NK-92 (cell line): Measurements from ENCODE around the gene RNPC3.

ENCODE experiments used
- DNase-seq: peaks from one replicate; lab custom pipeline; 2025; ENCODE audit not compliant: unreplicated experiment; lab: John Stamatoyannopoulos, UW

The RNPC3 gene

GRCh38 chr1:103525607-103526507, at the start of gene RNPC3:
TSS of gene RNPC3 (plus strand) at chr1:103525699. CDS start at chr1:103526071, 372 bp downstream.
- DNase-seq, result peak; percentile 27

- no peak for DNase-seq
Observed at GRCh38 chr1:103477101-103477500, 48.4 kb upstream of the RNPC3 start.

- DNase-seq, result no peak
Observed at GRCh38 chr1:103489935-103490334, 35.6 kb upstream of the RNPC3 start.

DNA sequence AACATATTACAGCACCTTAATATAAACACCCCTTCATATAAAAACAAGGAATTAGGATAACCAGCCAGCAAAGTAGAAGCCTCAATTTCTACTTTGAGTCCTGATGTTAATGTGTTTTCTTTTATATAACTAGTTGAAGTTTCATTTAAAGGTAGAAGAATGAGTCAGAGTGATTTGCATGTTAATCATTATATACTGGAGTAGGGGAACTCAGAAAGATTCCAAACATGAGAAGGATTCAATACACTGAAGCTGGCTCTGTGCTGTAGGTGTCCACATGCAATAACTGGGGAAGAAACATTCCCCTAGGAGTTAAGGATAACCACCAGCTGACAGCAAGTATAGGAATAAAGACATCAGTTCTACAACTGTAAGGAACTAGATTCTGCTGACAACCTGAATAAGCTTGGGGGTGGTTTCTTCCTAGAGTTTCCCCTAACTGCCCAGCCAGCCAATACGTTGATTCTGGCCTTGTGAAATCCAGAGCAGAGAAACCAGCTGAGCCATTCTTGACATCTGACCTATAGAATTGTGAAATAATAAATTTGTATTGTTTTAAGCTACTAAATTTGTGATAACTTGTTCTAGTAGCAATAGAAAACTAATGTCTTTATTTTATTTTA, 33.4 kb upstream of the RNPC3 start:
- no peak for DNase-seq

GRCh38 chr1:103496014-103496635, 29.4 kb upstream of the RNPC3 start:
- no peak for DNase-seq

DNA sequence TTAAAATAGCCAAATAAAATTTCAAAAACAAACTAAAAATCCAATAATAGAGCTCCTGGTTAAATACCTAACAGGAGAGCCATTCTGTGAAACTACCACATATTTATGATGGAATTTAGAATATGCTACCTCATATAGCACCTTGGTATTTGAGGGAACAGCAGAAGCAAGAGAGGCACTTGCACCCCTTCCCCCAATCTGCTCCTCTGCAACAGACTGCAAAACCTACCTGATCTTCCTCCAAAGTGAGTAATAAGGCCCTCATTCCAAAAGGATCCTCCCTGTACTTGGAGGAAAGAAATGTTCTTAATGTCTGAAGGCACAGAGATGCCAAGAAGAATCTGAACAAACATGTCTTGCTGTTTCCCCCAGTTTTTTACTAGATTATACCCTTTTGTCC, 28.1 kb upstream of the RNPC3 start:
- no peak for DNase-seq

DNA sequence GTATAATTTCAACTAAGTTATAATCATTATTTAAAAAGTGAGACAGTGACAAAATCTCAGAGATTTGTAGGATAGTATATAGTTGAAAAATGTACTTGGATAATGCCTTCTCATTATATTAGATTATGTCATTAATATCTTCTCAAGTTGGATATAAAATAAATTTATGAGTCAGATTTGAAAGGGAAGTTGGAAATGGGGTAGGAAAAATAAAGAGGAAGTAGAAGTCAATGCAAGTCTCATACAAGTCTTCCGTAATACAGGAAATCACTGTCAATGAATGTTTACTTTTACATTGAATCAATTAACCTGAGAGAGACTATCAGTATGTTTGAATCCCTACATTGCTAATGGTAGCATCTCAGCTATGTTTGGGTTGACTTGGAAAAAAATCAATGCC, 16.2 kb upstream of the RNPC3 start:
- DNase-seq, result no peak

GRCh38 chr1:103513711-103514110, 11.8 kb upstream of the RNPC3 start:
- DNase-seq, result no peak

DNA sequence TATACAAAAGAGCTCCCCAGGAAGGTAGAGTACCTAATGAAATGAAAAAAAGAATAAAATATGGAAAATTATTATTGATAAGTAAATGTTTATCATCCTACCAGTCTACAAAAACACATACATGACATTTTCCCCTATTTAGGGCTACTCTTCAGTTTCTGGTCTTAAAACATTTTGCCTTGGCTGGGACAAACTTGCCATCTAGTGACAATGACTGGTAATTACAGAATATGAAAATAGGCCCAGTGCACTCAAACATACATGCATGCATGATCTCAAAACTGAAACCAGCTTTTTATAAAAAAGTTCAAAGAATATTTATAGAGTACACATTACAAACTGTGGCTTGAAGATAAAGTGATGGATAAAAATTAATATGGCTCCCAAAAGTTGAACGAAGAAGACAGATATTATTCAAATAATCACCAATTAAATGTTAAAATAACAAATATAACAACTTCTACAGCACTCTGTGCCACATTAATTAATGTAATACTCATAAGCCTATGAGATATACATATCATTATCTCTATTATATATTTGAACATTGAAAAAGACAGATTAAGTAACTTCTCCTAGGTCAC, 10.5 kb upstream of the RNPC3 start:
- no peak for DNase-seq

GRCh38 chr1:103516283-103516682, 9.2 kb upstream of the RNPC3 start:
- no peak for DNase-seq

DNA sequence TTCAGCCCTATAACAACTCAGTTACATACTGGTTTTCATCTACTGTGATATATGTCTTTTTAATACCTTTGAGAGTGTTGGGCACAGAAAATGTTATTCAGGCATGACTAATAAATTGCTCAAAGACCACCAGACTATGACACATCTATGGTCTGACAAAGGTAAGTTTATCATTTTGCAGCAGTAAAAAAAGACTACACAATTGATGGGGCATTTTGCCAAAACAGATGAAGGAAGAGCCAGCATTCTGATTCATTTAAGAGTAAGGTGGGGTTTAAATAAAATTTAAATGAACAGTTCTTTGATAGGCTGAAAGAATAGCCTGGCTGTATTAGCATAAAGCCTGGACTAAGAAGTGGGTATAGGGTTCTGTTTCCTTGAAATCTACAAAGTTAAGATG, 8.8 kb upstream of the RNPC3 start:
- DNase-seq, result no peak

DNA sequence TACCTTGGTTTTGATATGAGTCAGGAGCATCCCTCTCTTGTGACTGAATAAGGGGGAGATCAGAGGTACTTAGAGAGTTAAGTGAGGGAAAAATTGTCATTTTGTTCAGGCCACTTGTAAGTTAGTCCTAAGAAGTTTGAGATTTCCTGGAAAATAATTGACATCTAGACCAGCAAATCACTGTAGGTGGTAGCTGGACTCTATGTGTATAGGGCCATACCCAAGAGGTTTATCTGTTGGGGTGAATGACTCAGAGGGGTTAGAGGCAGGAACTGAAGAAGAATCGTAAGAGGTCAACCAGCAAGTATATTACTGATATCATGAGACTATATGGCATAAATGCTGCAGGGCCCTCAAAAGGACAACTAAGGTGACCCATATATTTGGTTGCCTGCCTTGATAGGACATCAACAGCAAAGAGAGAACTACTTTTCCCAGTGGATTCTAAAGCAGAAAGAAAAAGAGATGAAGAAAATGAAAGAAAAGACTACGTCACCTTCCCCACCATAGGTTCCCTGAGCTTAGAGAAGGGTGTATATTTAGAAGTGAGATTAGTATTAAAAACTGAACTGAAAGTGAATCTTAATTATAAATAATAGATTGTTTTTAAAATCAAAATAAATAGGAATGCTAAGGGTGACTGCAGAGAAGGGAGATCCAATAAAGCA, 8.0 kb upstream of the RNPC3 start:
- DNase-seq, result no peak

DNA sequence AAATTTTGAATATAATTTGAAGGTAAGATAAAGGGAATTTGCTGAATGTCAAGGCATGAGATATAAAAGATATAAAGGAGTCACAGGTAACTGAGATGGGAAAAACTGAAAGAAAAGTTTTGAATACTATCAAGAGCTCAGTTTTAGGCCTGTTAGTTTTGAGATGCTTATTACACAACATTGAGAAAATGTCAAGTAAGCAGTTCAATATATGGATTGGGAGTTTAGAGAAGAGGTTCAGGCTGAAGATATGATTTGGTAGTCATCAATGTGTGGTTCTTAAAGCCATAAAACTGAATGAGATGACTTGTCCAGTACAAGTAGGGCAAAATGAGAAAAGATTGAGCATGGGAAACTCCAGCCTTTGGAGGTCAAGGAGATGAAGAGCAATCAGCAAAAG, 4.7 kb upstream of the RNPC3 start:
- no peak for DNase-seq

DNA sequence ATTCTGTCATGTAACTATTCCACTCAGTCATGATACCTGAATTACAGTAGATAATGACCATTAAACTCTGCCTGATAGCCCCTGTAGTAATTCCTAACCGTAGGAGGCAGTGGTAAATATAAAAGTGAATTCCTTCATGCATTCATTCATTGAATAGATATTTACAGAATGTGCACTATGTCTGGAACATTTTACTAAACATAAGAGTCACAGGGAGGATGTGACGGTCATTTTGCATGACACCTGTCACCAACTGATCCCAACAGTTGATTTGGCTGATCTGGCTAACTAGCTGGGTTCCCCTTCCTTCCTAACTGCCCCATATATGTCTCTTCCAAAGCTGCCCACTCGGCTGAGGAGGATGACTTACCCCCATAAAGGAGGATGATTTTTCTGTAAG, 2.2 kb upstream of the RNPC3 start:
- DNase-seq, result no peak

DNA sequence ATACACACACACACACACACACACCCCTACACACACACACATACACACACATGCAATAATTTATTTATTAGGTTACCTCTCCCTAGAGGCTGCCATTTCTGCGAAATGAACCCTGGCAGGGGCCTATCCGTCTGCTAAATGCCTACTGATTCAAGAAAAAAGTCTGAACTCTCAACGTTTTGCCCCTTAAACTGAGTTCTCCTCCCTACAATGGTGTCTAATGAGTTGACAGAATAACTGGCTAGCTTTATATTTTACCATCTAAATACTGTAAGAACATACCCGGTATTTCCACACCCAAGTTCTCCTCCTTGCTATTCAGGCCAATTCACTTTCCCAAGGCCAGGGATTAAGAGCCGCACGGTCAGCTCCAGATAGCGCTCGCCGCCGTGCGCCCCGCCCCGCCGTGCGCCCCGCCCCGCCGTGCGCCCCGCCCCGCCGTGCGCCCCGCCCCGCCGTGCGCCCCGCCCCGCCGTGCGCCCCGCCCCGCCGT, 339 bp upstream of the RNPC3 start:
- DNase-seq, result no peak

DNA sequence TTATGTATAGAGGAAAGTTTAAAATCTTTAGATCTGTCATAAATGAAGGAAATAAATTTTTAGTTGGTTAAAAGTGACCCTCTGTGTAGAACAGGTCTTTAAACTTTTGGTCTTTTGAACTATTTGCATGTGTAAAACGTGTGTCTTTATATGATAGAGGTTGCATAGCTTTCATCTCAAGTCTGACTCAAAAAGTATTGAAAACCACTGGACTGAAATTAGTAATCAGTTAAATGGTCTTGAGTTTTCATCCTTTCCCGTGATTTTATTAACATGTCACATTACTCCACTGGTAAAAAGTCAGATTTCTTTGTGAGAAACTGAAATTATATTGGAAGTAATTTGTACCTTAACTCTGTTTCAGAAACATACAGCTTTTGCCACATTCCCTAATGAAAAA, 1.8 kb downstream of the RNPC3 start:
- no peak for DNase-seq

- DNase-seq, result no peak
Observed at GRCh38 chr1:103529746-103530145, 4.2 kb downstream of the RNPC3 start.

DNA sequence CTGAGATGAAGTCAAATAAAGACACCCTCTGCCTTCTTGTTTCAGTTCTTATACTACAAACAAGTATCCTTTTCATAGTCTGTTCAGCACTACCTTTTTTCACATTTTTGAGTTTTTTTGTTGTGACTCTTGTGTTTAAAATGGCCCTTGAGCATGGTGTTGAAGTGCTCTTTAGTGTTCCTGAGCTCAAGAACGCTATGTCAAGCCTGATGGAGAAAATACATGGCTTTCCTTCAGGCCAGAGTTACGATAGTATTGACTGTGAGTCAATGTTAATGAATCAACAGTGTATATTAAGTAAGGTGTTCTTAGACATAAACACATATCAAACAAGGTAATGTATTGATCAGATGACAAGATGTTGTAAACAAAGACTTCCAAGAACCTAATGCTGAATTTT, 12.7 kb downstream of the RNPC3 start:
- no peak for DNase-seq

DNA sequence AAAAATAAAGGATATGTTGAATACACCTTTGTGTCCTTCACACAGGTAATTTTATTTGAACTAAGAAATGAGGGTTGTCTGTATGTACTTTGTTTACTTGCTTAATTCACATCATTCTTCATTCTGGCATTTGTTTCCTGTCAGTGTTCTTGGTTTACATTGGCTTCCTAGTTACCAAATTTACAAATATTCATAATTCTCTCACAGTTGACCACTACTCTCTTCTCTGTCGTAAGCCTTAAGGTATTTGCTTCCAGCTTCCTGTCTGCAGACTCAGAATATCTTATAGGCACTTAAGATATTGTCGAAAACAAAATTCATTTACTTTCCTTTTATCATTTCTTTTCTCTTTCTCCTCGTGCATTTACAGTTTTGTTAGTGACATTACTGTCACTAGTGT, 15.9 kb downstream of the RNPC3 start:
- DNase-seq, result no peak

DNA sequence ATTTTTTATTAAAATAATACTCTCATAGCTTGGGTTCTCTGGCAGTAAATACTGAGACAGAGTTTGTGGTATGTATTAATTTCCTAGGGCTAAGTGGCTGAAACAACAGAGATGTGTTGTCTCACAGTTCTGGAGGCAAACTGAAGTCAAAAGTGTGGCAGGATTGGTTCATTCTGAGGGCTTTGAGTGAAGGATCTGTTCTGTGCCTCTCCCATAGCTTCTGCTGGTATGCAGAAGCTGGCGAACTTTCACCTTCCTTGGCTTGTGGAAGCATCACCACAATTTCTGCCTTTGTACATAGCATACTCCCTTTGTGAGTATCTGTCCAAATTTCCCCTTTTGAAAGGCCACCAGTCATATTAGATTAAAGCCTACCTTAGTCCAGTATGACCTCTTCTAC, 21.0 kb downstream of the RNPC3 start:
- DNase-seq, result no peak

DNA sequence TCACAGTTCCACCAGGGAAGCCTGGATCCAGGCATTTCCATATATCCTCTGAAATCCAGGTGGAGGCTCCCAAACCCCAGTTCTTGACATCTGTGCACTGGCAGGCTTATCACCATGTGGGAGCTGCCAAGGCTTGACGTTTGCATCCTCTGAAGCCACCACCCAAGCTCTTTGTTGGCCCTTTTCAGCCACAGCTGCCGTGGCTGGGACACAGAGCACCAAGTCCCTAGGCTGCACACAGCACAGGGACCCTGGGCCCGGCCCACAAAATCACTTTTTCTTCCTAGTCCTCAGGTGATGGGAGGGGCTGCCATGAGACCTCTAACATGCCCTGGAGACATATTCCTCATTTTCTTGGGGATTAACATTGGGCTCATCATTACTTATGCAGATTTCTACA, 22.3 kb downstream of the RNPC3 start:
- DNase-seq, result no peak
